GM18505 (cell line): Measurements from ENCODE around the gene PEMT.

Experiments used
- ATAC-seq: cut with Tn5 transposase; IDR thresholded peaks from one replicate; pipeline ENCODE4 v1.9.1; 2021; ENCODE audit not compliant: unreplicated experiment
- POLR2A ChIP-seq: IDR thresholded peaks from 4 replicates; pipeline ENCODE4 v1.6.1; 2011; ENCODE audit warnings: borderline replicate concordance; ENCODE audit not compliant: insufficient read depth, insufficient read length; ENCODE audit errors: extremely low read depth

Gene PEMT

GRCh38 chr17:17623904-17624303, 32.4 kb upstream of the PEMT start:
- TF ChIP-seq POLR2A: no peak
- no peak for ATAC-seq

- no peak for ATAC-seq
- no peak for TF ChIP-seq POLR2A
Observed at GRCh38 chr17:17621254-17621653, 29.7 kb upstream of the PEMT start.

DNA sequence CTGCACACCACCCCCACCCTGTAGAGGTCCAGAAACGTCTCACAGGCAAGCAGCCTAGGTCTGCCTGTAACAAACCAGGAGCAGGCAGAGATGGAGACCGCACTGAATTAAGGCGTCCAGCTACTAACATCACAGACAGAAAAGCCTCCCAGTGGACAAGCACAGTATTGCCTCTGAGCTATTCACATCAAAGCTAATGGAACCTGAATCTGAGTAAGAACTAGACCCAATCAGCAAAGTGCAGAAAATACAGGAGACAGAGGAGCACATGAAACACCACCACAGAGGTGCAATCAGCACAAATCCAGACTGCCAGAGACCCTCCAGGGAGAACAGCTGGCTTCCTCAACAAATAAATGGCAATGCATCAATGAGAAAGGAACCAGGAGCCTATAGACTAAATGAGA, 22.2 kb upstream of the PEMT start:
- no peak for ATAC-seq
- no peak for TF ChIP-seq POLR2A

DNA sequence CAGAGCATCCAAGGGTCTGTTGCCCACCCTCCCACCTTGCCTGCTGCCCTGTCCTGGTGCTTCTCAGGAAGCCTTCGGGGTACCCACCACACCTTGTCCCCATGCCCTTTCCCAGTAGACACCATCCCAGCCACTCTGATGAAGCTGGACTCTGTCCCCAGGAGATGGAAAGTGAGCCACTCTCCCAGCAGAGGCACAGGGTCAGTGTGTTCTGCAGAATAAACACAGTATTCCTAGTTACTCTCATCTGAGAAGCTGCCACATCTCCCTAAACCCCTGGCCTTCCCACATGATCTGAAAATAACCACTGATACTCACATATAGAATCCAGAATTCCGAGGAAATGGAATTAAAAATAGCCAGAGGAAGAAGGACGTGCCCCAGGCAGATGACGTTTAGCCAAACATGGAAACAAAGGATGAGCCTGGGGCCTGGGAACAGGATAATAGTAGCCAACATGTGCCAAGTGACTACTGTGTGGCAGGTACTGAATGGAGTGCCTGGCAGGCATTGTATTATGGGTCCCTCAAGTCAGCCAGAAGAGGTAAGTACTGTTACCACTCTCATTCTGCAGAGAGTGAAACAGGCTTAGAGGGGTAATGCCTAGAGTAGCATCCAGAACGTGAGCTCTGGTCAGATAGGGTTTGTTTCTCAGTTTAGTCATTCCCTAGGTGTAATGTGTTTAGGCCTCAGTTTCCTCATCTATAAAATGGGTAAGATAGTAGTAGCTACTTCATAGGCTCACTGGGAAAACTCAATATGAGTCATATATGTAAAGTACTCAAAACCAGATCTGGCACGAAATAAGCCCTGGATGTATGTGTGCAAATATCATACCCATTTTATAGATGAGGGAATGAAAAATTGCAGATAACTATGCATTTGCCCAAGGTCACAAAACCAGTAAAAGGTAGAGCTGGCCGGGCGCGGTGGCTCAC, 20.8 kb upstream of the PEMT start:
- TF ChIP-seq POLR2A: no peak
- ATAC-seq: no peak

DNA sequence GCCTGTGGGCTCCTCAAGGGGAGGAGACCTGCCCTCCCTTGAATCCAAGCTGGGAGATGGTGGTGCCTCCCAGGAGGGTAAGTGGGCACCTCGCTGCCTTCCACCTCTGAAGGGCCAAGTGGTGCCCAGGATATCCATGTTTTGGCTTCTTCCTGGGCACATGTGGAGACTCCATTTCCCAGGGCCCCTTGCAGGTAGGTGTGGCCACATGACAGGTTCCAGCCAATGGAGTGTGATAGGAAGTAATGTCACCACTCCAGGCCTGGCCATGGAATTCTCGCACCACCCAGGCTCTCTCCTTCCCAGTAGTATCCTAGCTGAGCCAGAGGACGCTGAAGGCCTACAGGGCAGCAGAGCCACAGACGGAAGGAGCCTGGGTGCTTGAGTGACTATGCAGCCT, 17.6 kb upstream of the PEMT start:
- no peak for ATAC-seq
- TF ChIP-seq POLR2A: no peak

DNA sequence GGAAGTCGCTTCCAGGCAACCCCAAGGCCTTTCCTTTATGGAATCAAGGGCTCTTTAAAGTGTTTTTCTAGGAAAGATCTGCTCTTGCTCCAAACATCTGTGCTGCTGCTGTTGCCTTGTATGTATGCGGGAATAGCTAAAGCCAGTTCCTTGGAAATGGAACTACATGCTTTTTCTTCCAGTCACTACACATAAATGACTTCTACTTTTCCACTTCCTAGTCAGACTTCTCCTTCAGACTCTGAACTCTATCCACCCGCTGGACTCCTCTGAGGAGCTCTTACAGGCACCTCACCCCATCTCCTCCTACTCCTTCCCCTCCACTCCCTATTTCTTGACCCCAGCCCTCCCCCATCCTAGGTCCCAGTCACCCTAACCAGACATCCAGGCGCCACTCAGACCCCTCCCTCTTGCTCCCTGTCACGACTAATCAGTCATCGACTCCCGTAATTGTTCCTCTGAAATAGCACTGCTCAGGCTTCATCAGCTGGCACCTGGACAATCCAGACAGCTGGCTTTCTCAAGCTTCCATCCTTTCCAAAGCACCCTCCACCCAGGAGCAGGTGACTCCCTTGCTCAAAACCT, 15.0 kb upstream of the PEMT start:
- no peak for ATAC-seq
- TF ChIP-seq POLR2A: no peak

GRCh38 chr17:17605729-17606088, 14.2 kb upstream of the PEMT start:
- TF ChIP-seq POLR2A: no peak
- no peak for ATAC-seq

- TF ChIP-seq POLR2A: no peak
- no peak for ATAC-seq
Observed at GRCh38 chr17:17605083-17605728, 13.7 kb upstream of the PEMT start.

- TF ChIP-seq POLR2A: no peak
- no peak for ATAC-seq
Observed at GRCh38 chr17:17603895-17604225, 12.4 kb upstream of the PEMT start.

DNA sequence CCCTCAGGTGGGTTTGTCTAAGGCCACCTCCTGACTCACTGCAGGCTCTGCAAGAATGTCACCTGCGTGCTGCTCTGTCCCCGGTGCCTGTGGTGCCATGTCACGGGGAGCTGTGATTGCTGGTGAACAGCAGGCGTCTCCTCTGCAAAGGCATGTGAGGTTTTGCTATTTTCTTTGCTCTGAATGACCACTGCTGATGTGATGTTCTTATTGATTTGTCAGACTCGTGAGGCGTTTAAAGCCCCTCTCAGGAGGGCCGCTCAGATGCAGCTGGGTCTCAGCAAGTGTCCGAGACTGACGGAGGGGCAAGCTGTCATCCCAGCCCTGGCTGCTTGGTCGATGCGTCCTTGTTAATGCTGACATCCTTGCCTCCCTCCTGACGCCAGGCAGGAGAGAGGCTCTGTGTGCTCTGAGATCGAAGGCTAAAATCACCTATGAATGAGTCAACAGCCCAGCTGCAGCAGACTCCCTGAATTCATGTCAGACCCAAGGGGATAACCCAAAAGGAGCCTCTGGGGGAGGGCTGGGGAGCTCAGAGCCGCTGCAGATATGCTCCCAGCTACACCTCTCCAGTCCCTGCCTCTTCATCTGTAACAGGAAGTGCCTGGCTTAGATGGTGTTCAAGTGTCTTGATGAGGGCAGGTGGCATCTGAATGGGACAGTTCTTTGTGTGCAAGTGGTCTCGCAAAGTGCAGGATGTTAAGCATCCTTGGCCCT, 11.8 kb upstream of the PEMT start:
- no peak for ATAC-seq
- TF ChIP-seq POLR2A: no peak

DNA sequence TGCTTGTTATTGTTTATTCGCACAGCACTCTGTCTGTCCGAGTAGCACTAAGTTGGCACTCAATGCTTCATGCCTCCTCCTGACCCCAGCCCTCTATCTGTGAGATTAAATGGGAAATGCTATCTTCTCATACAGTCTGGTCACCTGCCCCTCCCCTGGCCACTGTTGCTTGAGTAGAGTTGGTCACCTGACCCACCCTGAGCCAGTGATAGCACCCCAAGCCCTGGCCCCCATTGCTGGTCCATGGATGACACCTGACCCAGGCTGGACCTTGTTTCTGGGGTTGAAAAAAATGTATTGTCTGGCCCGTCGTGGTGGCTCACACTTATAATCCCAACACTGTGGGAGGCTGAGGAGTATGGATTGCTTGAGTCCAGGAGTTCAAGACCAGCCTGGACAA, 8.5 kb upstream of the PEMT start:
- no peak for TF ChIP-seq POLR2A
- no peak for ATAC-seq

GRCh38 chr17:17598003-17598402, 6.5 kb upstream of the PEMT start:
- ATAC-seq: no peak
- no peak for TF ChIP-seq POLR2A

GRCh38 chr17:17595755-17596154, 4.2 kb upstream of the PEMT start:
- ATAC-seq: no peak
- no peak for TF ChIP-seq POLR2A
